GM18868 (cell line): ENCODE measurements around the gene ZSWIM4.
"Not testable (repeated sequence)": the region's sequence is repeated elsewhere in the genome, so short reads cannot be mapped to it uniquely, and the experiment has no call there.

Experiments
- ATAC-seq: cut with Tn5 transposase; IDR thresholded peaks from one replicate; pipeline ENCODE4 v1.9.1; 2021; ENCODE audit warnings: mild to moderate bottlenecking, moderate library complexity; ENCODE audit not compliant: unreplicated experiment

ZSWIM4 gene

DNA sequence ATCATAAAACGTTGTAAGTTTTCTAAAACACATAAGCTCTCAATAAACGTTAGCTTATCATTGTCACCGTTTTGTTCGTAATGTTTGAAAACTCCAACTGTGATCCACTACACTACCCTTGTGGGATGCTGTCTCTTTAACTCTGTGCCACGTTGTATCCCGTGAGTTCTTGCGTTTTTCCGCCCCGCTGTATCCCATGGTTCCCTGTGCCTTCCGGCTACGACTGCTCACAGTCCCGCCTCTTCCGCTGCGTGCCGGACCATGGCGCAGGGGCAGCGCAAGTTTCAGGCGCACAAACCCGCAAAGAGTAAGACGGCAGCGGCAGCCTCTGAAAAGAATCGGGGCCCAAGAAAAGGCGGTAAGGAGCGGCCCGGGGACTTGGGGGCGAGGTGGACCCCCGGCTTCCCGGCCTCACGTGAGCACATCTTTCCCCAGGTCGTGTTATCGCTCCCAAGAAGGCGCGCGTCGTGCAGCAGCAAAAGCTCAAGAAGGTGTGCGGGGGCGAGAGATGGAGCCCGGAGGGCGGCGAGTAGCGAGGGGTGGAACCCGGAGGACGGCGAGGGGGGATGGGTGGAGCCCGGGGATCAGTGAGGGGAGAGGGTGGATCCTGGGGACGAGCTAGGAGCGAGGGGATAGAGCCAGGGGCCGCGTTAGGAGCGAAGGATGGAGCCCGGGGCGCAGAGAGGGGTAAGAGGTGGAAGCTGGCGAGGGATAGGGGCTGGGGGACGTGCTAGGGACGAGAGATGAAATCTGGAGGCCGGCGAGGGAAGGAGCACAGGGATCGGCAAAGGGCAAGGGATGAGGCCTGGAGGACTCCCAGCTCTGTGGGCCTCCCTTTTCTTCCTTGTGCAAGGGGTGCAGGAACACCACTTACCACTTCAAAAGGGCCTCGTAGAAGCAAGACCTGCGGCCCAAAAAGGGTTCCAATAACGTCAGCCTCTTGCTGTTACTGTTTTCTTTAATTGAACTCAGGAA is 20.7 kb upstream of the ZSWIM4 start, which contains the start of gene C19orf53:
Gene C19orf53 (plus strand): TSS at position 240 of the 975 bp plus-strand sequence. CDS start 22 bp downstream, at position 262.
- peak; percentile 93 for ATAC-seq

GRCh38 chr19:13778398-13778797 is 16.8 kb upstream of the ZSWIM4 start:
- no peak for ATAC-seq

GRCh38 chr19:13778847-13779246 is 16.4 kb upstream of the ZSWIM4 start:
- ATAC-seq, result no peak

DNA sequence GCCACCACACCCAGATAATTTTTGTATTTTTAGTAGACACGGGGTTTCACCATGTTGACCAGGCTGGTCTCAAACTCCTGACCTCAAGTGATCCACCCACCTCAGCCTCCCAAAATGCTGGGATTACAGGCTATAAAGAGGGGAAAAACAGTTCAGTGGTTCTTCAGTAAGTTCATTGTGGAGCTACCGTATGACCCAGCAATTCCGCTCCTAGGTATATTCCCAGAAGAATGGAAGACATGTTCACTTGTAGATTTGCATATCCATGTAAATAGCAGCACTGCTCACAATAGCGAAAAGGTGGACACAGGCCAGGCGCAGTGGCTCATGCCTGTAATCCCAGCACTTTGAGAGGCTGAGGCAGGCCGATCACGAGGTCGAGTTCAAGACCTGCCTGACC is 15.4 kb upstream of the ZSWIM4 start:
- not testable (repeated sequence) for ATAC-seq

GRCh38 chr19:13781547-13781946 is 13.7 kb upstream of the ZSWIM4 start:
- ATAC-seq, result no peak

DNA sequence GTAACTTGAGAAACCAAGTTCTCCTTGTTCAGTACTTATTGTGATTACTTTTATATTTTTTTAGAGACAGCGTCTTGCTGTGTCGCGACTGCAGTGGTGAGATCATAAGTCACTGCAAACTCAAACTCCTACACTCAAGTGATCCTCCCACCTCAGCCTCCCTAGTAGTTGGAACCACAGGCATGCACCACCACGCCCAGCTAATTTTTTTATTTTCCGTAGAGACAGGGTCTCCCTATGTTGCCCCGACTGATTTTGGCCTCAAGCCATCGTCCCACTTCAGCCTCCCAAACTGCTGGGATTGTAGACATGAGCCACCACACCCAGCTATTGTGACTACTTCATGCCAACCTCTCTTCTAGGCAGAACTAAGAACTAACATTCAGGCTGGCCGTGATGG is 12.7 kb upstream of the ZSWIM4 start:
- ATAC-seq, result no peak

GRCh38 chr19:13783565-13784500 is 11.4 kb upstream of the ZSWIM4 start:
- no peak for ATAC-seq

GRCh38 chr19:13784731-13785452 is 10.4 kb upstream of the ZSWIM4 start:
- ATAC-seq, result no peak

DNA sequence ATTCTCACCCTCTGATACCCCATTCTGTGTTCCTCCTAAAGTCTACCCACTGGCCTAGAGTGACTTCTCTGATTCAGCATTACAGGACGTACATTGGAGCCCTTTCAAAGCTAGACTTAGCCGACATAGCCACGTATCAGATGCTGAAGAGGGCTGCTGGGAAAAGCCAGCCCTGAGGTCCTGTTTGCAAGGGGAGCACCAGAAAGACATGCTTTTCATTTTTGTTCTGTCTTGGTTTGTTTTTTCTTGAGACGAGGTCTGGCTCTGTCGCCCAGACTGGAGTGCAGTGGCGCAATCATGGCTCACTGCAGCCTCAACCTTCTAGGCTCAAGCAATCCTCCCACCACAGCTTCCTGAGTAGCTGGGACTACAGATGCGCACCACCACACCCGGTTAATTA is 6.3 kb upstream of the ZSWIM4 start:
- ATAC-seq, result no peak

- no peak for ATAC-seq
Measured at GRCh38 chr19:13790354-13790753, 4.9 kb upstream of the ZSWIM4 start.

GRCh38 chr19:13793317-13793716 is 1.9 kb upstream of the ZSWIM4 start:
- not testable (repeated sequence) for ATAC-seq

GRCh38 chr19:13794398-13794756 is 866 bp upstream of the ZSWIM4 start:
- no peak for ATAC-seq

- peak; percentile 34 for ATAC-seq
Measured at GRCh38 chr19:13795595-13796300, 505 bp downstream of the ZSWIM4 start.

- ATAC-seq, result no peak
Measured at GRCh38 chr19:13796301-13797057, 1.2 kb downstream of the ZSWIM4 start.

DNA sequence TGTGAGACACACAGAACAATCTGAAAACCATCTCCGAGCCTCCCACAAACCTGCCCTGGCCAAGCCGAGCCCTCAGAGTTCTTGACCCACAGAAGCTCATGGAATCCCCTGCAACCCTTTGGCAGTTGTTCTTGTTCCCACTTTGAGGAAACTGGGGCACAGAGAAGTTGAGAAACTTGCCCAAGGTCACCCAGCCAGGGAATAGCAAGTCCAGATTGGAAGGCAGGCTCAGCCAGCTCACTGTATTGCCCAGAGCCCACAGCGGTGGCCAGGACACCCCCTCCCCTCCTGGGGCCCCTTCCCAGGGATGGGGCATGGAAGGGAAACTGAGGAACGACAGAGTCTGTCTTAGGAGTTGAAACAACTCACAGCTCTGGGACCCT is 1.8 kb downstream of the ZSWIM4 start:
- no peak for ATAC-seq

- ATAC-seq, result no peak
Measured at GRCh38 chr19:13797870-13798269, 2.6 kb downstream of the ZSWIM4 start.

DNA sequence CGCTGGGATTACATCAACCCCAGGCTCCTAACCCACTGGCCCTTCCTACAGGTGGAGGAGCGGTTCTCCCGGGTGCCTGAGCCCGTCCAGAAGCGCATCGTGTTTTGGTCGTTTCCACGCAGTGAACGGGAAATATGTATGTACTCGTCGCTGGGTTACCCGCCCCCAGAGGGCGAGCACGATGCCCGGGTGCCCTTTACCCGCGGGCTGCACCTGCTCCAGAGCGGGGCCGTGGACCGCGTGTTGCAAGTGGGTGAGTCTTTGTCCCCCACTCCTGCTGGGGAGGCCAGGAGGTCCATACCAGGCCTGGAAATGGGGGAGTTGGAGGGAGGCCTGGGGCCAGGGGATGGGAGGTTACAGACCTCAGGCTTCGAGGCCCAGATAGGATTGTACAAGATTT is 4.4 kb downstream of the ZSWIM4 start:
- no peak for ATAC-seq

DNA sequence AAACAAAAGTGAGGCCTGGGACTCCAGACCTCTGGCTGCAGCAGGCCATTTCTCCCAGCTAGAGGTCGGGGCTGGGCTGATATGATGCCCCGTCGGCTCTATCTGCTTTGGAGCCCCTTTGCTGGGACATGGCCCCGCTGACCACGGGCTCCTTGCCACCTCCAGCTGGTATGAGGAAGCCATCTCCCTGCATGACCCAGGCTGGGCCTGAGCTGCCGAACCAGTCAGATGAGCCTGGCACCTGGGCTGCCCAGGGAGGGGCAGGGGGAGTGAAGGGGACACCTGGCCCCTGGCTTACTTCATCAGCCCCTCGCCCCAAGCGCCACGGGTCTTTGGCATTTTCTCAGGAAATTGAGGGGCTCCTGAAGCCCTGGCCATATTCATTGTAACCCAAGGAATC is 7.8 kb downstream of the ZSWIM4 start:
- no peak for ATAC-seq

DNA sequence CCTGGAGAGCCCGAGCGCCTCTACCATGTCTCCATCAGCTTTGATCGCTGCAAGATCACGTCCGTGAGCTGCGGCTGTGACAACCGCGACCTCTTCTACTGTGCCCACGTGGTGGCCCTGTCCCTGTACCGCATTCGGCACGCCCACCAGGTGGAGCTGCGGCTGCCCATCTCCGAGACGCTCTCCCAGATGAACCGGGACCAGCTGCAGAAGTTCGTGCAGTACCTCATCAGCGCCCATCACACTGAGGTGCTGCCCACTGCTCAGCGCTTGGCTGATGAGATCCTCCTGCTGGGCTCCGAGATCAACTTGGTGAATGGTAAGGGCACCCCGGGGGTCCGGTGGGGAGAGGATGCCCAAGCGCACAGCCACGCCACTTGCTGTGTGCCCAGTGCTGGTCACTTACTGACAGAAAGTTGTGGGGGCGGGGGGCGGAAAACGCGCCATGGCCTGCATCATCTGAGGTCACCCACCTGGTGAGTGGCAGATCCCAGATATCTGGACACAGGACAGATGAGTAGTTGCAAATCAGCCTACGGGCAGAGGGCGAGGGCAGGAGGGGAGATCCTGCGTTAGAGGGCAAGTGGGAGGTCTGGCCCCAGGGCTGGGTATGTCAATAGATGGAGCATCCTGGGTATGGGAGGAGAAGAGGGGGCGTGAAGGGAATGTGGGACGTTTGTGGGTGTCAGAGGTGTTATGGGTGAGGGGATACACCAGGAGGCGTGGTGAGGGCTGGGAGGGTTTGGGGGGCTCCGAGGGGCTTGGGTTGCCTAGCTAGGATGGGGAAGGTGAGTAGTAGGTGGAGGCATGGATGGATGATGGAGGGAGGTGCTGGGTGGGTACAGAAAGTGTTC is 9.8 kb downstream of the ZSWIM4 start:
- no peak for ATAC-seq
